ENCODE results near the gene MYPOP.

DNA sequence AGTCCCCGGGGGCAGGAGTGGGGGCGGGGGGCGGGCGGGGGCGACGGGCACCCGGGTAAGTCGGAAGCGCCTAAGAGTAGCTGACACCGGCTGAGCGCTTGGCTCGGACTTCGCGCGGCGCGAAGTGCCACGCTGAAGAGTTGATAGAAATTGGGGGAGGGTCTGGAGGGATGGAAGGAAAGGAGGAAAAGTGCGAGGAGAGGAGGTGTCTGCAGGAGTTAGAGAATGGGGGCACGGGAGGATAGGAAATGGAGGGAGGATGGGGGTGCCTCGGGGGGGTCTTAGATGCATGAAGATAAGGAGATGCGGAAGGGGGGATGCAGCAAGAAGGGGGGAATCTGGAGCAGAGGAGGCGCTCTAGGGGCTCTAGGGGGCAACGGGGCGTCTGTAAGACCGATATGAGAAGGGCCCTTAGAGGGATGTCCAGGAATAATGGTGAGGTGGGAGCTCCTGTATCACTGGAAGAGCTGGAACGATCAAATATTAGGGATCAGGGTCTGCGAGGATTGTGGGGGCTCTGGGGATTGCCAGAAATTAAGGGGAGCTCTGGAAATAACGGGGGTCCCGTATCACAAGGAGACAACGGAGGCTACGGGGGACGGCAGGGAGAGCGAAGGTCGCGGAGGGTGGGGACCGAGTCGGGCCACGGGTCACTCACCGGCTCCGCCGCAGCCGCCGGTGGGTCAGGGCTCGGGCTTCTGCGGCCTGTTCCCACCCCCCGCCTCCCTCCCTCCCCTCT lies at the start of gene MYPOP:
- TF ChIP-seq, protein P1, sequence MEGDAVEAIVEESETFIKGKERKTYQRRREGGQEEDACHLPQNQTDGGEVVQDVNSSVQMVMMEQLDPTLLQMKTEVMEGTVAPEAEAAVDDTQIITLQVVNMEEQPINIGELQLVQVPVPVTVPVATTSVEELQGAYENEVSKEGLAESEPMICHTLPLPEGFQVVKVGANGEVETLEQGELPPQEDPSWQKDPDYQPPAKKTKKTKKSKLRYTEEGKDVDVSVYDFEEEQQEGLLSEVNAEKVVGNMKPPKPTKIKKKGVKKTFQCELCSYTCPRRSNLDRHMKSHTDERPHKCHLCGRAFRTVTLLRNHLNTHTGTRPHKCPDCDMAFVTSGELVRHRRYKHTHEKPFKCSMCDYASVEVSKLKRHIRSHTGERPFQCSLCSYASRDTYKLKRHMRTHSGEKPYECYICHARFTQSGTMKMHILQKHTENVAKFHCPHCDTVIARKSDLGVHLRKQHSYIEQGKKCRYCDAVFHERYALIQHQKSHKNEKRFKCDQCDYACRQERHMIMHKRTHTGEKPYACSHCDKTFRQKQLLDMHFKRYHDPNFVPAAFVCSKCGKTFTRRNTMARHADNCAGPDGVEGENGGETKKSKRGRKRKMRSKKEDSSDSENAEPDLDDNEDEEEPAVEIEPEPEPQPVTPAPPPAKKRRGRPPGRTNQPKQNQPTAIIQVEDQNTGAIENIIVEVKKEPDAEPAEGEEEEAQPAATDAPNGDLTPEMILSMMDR (IDR thresholded peaks at IDR 0.05) = no peak
- TF ChIP-seq EP300 (IDR thresholded peaks at IDR 0.05; ENCODE audit: low read depth) (no peak), POLR2AphosphoS5 (IDR thresholded peaks at IDR 0.05) (no peak), POLR2A (IDR thresholded peaks at IDR 0.05) (peak; percentile 26)

Measured in transverse colon (tissue), 4 donors.